ENCODE measurements around the gene NR2E1. TPM values are rescaled to one million over a fixed set of nuclear protein-coding genes. Genes with fewer than 3 reads are reported as not detected.

The NR2E1 gene
- total RNA-seq, 2 donors from 2014 or later = not detected

- Mint-ChIP-seq H3K4me3 (no peak overlapping the region), H3K4me1 (peaks cover 2% of the 10 kb centered on the region), H3K36me3 (ENCODE audit: low read depth) (peaks cover 3% of the 10 kb centered on the region), H3K27ac (no peak overlapping the region), H3K27me3 (peaks cover 15% of the 10 kb centered on the region)
- ATAC-seq = no peak
- no peaks in the 10 kb centered on the region for H3K9me3 ChIP-seq (ENCODE audit: control insufficient read depth, low read length, poor library complexity, severe bottlenecking)
- DNase-seq = no peak
Measured at GRCh38 chr6:108193131-108193530, 27.3 kb downstream of the NR2E1 start.

- ATAC-seq (no peak), DNase-seq (no peak)
- no peaks in the 10 kb centered on the region for H3K9me3 ChIP-seq (ENCODE audit: control insufficient read depth, low read length, poor library complexity, severe bottlenecking)
- peaks cover 14% of the 10 kb centered on the region for H3K27me3 Mint-ChIP-seq
- H3K27ac Mint-ChIP-seq = no peak overlapping the region
- H3K4me3 Mint-ChIP-seq = no peak overlapping the region
- peaks cover 3% of the 10 kb centered on the region for H3K36me3 Mint-ChIP-seq (ENCODE audit: low read depth)
- peaks cover 2% of the 10 kb centered on the region for H3K4me1 Mint-ChIP-seq
Measured at GRCh38 chr6:108193835-108194234, 28.0 kb downstream of the NR2E1 start.

GRCh38 chr6:108194503-108194902 is 28.7 kb downstream of the NR2E1 start:
- Mint-ChIP-seq H3K27me3 (peaks cover 14% of the 10 kb centered on the region), H3K4me3 (no peak overlapping the region)

GRCh38 chr6:108195209-108195608 is 29.4 kb downstream of the NR2E1 start:
- Mint-ChIP-seq H3K36me3 (ENCODE audit: low read depth) (peaks cover 3% of the 10 kb centered on the region), H3K4me3 (no peak overlapping the region), H3K27ac (no peak overlapping the region), H3K27me3 (peaks cover 14% of the 10 kb centered on the region), H3K4me1 (peaks cover 2% of the 10 kb centered on the region)
- DNase-seq = no peak
- ATAC-seq = no peak
- H3K9me3 ChIP-seq (ENCODE audit: control insufficient read depth, low read length, poor library complexity, severe bottlenecking) = no peaks in the 10 kb centered on the region

More at GRCh38 chr6:108194503-108194902, 28.7 kb downstream of the NR2E1 start:
- H3K4me1 Mint-ChIP-seq = peaks cover 2% of the 10 kb centered on the region
- peaks cover 3% of the 10 kb centered on the region for H3K36me3 Mint-ChIP-seq (ENCODE audit: low read depth)
- DNase-seq = no peak
- no peak for ATAC-seq
- no peak overlapping the region for H3K27ac Mint-ChIP-seq
- H3K9me3 ChIP-seq (ENCODE audit: control insufficient read depth, low read length, poor library complexity, severe bottlenecking) = no peaks in the 10 kb centered on the region

GRCh38 chr6:108198761-108199498 is 33.1 kb downstream of the NR2E1 start:
- DNase-seq = no peak
- ATAC-seq = no peak

GRCh38 chr6:108200186-108200585 is 34.4 kb downstream of the NR2E1 start:
- DNase-seq (no peak), ATAC-seq (no peak)
- H3K27me3 Mint-ChIP-seq = no peaks in the 10 kb centered on the region
- peaks cover 2% of the 10 kb centered on the region for H3K36me3 Mint-ChIP-seq (ENCODE audit: low read depth)
- H3K27ac Mint-ChIP-seq = no peak overlapping the region
- no peak overlapping the region for H3K4me3 Mint-ChIP-seq
- no peaks in the 10 kb centered on the region for H3K9me3 ChIP-seq (ENCODE audit: control insufficient read depth, low read length, poor library complexity, severe bottlenecking)
- H3K4me1 Mint-ChIP-seq = no peaks in the 10 kb centered on the region

More at GRCh38 chr6:108198761-108199498, 33.1 kb downstream of the NR2E1 start:
- no peaks in the 10 kb centered on the region for H3K36me3 Mint-ChIP-seq (ENCODE audit: low read depth)
- no peak overlapping the region for H3K27ac Mint-ChIP-seq
- peaks cover 3% of the 10 kb centered on the region for H3K27me3 Mint-ChIP-seq
- no peaks in the 10 kb centered on the region for H3K9me3 ChIP-seq (ENCODE audit: control insufficient read depth, low read length, poor library complexity, severe bottlenecking)
- peaks cover 2% of the 10 kb centered on the region for H3K4me1 Mint-ChIP-seq
- H3K4me3 Mint-ChIP-seq = no peak overlapping the region

- Mint-ChIP-seq H3K27me3 (no peaks in the 10 kb centered on the region), H3K36me3 (ENCODE audit: low read depth) (peaks cover 2% of the 10 kb centered on the region), H3K4me1 (no peaks in the 10 kb centered on the region), H3K4me3 (no peak overlapping the region), H3K27ac (no peak overlapping the region)
- no peaks in the 10 kb centered on the region for H3K9me3 ChIP-seq (ENCODE audit: control insufficient read depth, low read length, poor library complexity, severe bottlenecking)
- ATAC-seq = no peak
- no peak for DNase-seq
Measured at GRCh38 chr6:108200631-108201030, 34.8 kb downstream of the NR2E1 start.

GRCh38 chr6:108203189-108204112 is 37.6 kb downstream of the NR2E1 start:
- ATAC-seq (no peak), DNase-seq (no peak)
- Mint-ChIP-seq H3K4me3 (no peak overlapping the region), H3K4me1 (no peaks in the 10 kb centered on the region), H3K27ac (no peak overlapping the region), H3K36me3 (ENCODE audit: low read depth) (peaks cover 2% of the 10 kb centered on the region), H3K27me3 (no peaks in the 10 kb centered on the region)
- no peaks in the 10 kb centered on the region for H3K9me3 ChIP-seq (ENCODE audit: control insufficient read depth, low read length, poor library complexity, severe bottlenecking)

- no peaks in the 10 kb centered on the region for H3K27me3 Mint-ChIP-seq
- no peak overlapping the region for H3K4me3 Mint-ChIP-seq
- no peak for ATAC-seq
- no peaks in the 10 kb centered on the region for H3K9me3 ChIP-seq (ENCODE audit: control insufficient read depth, low read length, poor library complexity, severe bottlenecking)
- peaks cover 5% of the 10 kb centered on the region for H3K36me3 Mint-ChIP-seq (ENCODE audit: low read depth)
- H3K4me1 Mint-ChIP-seq = no peaks in the 10 kb centered on the region
- no peak for DNase-seq
- no peak overlapping the region for H3K27ac Mint-ChIP-seq
Measured at GRCh38 chr6:108207013-108207412, 41.2 kb downstream of the NR2E1 start.

GRCh38 chr6:108209738-108210137 is 43.9 kb downstream of the NR2E1 start:
- Mint-ChIP-seq H3K27me3 (no peaks in the 10 kb centered on the region), H3K4me3 (no peak overlapping the region), H3K4me1 (peaks cover 2% of the 10 kb centered on the region), H3K36me3 (ENCODE audit: low read depth) (peaks cover 2% of the 10 kb centered on the region), H3K27ac (no peak overlapping the region)
- H3K9me3 ChIP-seq (ENCODE audit: control insufficient read depth, low read length, poor library complexity, severe bottlenecking) = no peaks in the 10 kb centered on the region
- DNase-seq = no peak
- ATAC-seq = no peak

- no peaks in the 10 kb centered on the region for H3K27me3 Mint-ChIP-seq
- peaks cover 5% of the 10 kb centered on the region for H3K36me3 Mint-ChIP-seq (ENCODE audit: low read depth)
Measured at GRCh38 chr6:108210556-108210955, 44.7 kb downstream of the NR2E1 start.

GRCh38 chr6:108211671-108212070 is 45.8 kb downstream of the NR2E1 start:
- ATAC-seq (no peak), DNase-seq (no peak)
- H3K36me3 Mint-ChIP-seq (ENCODE audit: low read depth) = peaks cover 5% of the 10 kb centered on the region
- no peak overlapping the region for H3K27ac Mint-ChIP-seq
- H3K9me3 ChIP-seq (ENCODE audit: control insufficient read depth, low read length, poor library complexity, severe bottlenecking) = no peaks in the 10 kb centered on the region
- H3K4me1 Mint-ChIP-seq = peaks cover 5% of the 10 kb centered on the region
- H3K4me3 Mint-ChIP-seq = no peak overlapping the region
- no peaks in the 10 kb centered on the region for H3K27me3 Mint-ChIP-seq

More at GRCh38 chr6:108210556-108210955, 44.7 kb downstream of the NR2E1 start:
- H3K9me3 ChIP-seq (ENCODE audit: control insufficient read depth, low read length, poor library complexity, severe bottlenecking) = no peaks in the 10 kb centered on the region
- H3K27ac Mint-ChIP-seq = no peak overlapping the region
- peaks cover 5% of the 10 kb centered on the region for H3K4me1 Mint-ChIP-seq
- no peak for ATAC-seq
- H3K4me3 Mint-ChIP-seq = no peak overlapping the region
- DNase-seq = no peak

GRCh38 chr6:108222064-108222463 is 56.2 kb downstream of the NR2E1 start:
- H3K27me3 Mint-ChIP-seq = no peaks in the 10 kb centered on the region
- ATAC-seq (no peak), DNase-seq (no peak)
- peaks cover 14% of the 10 kb centered on the region for H3K4me1 Mint-ChIP-seq
- no peaks in the 10 kb centered on the region for H3K9me3 ChIP-seq (ENCODE audit: control insufficient read depth, low read length, poor library complexity, severe bottlenecking)
- H3K27ac Mint-ChIP-seq = no peak overlapping the region
- H3K36me3 Mint-ChIP-seq (ENCODE audit: low read depth) = peaks cover 15% of the 10 kb centered on the region
- H3K4me3 Mint-ChIP-seq = no peak overlapping the region
